Right lung (tissue), 5 donors: ENCODE data around the gene THSD4. TPM values are rescaled to one million over a fixed set of nuclear protein-coding genes. Genes with fewer than 3 reads are reported as not detected.

ENCODE experiments used
- DNase-seq, 2 donors: peaks; one replicate each; pipeline ENCODE4 v3.0.0-alpha.2; 2013
- polyA plus RNA-seq, 5 donors: library from polyadenylated mRNA; unstranded; fragments of 120-200 nt; gene quantifications; one replicate each; pipeline versions ENCODE4 v1.2.1 to v1.2.3, GENCODE V29; 2013; ENCODE audit warnings: inconsistent platforms in 1 of 5, low replicate concordance in 1 of 5; ENCODE audit not compliant: insufficient read length in 5 of 5, insufficient read depth in 1 of 5

THSD4 gene
- polyA plus RNA-seq, 5 donors = 14.0 to 27.2 (median 17.1) TPM

DNA sequence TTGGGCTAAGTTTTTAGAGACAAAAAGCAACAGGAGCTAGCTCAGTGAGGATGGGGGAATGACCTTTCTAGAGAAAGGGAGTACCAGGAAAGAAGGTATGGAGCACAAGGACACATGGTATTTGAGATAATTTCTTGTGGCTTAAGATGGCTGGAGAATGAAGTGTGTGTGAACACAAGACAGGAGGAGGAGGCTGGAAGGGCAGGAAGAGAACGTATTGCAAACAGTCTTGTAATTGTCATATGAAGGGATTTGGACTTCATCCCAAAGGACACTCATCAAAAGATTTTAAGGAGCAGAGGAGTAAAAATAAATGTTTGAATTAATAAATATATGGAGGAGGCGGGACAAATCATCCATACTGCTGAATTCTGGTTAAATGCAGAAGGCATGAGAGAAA, 426.5 kb downstream of the THSD4 start:
- DNase-seq = no peak

DNA sequence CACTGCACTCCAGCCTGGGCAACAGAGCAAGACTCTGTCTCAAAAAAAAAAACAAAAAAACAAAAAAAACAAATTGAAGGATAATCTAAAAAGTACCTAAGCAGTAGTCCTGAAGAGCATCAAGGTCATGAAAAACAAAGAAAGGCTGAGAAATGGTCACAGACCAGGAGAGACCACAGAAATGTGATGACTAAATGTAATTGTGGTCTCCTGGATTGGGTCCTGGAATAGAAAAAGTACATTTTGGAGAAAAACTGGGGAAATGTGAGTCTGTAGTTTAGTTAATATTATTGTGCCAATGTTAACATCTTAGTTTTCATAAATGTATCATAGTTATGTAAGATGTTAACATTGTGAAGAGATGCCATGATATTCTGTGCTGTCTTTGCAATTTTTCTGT, 427.6 kb downstream of the THSD4 start:
- DNase-seq = no peak

GRCh38 chr15:71543413-71543812, 428.1 kb downstream of the THSD4 start:
- no peak for DNase-seq

- no peak for DNase-seq
Observed at GRCh38 chr15:71545223-71545760, 430.0 kb downstream of the THSD4 start.

GRCh38 chr15:71545923-71546322, 430.7 kb downstream of the THSD4 start:
- no peak for DNase-seq

DNA sequence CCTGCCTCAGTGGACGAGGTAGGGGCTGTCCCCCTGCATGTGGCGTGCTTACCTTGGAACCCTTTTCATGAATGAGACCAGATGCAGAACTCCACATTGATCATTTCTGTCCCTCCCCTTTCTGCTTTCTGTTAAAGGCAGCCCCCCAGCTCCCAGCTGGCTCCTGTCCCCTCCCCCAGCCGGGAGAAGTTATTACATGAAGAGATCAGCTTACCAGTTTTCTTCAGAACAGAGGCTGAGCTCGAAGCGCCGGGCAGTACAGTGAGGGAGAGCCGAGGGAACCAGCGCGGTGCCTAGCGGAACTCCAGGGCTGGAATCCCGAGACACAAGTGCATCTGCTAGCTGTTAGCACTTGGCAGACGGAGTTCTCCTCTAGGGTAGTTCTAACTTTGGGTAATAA, 431.7 kb downstream of the THSD4 start:
- DNase-seq = no peak

DNA sequence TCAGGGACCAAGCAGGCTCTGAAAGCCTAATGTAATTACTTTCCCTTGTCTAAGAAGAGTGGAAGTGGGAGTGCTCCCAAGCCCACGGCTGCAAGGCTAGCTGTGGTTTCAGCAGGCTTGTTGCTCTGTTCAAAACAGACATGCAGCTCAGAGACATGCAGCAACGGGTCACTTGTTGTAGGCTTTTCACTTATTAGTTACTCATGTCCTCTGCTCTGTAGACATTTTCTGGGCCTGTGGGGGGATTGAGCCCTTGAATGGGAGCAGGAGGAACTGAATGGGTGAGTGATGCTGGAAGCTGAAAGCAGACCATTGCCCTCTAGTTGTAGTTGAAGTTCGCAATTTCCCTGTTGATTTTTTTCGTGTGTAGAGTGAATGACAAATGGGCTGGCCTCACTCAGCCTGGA, 433.1 kb downstream of the THSD4 start:
- no peak for DNase-seq

DNA sequence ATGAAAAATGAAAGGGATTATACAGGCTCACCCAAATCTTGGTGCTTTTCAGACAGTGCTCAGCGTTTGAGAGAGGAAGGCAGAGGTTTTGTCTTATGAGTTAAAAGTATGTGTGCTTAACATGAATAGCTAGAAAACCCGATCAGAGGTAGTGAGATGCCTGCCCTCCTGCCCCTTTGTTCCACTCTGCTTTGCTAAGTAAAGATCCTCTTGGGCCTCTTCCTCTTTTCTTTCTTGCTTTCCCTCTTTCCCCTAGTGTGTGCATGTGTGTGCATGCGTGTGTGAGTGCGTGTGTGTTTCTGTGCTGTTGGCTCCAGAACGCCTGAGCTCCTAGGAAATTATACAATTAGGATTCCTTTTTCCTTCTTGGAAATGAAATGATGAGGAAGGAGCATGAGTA, 433.8 kb downstream of the THSD4 start:
- DNase-seq = no peak

- DNase-seq = no peak
Observed at GRCh38 chr15:71549697-71550096, 434.4 kb downstream of the THSD4 start.

GRCh38 chr15:71551566-71551965, 436.3 kb downstream of the THSD4 start:
- DNase-seq = no peak

GRCh38 chr15:71559098-71559497, 443.8 kb downstream of the THSD4 start:
- DNase-seq = no peak

DNA sequence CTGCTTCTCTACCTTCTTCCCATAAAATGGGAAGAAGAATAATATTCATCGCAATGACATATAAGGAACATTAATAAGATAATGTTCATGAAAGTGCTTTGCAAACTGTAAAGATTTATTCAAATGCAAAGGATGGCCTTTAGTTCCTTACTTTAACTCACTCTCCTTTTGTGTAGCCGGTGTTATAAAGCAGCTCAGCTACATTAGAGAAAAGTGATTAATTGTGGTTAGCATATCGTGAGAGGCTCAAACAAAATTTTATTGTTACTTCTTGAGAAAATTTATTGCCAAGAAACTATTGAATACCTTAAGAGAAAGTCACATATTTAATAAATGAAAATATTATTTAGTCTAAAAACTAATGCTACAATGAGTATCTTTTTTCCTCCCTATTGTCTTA, 444.3 kb downstream of the THSD4 start:
- DNase-seq = no peak

DNA sequence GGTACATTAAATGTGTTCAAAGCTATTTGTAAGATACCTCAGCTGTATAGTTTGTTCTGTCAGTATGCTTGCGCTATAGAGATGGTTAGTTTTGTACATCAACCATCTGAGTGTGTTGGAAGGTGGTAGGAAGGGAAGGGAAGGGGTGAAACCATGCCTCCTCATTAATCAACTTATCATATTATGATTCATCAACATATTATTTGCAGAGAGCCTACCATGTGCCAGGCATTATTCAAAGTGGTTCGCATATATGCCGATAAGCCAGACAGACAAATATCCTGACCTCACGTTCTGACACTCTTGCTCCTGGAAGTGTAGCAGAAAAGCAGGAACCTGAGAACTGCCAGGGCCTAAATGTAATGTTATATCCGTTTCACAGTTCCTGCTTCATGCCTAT, 447.0 kb downstream of the THSD4 start:
- no peak for DNase-seq

DNA sequence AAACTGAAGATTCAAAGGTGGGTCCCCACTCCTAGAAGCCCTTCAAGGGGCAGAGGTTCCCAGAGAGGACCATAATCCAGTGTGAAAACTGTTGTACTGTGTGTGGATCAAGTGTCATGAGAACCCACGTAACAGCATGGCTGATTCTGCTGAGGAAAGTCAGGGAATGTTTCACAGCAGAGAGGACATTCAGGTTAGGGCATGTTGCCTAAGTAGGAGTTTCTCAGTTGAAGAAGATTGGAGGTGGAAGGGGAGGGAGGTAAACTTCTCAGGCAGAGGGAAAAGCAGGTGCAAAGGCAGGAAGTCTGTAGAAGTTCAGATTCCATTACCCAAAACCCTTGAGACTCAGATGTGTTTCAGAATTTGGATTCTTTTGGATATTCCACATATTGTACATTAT, 448.9 kb downstream of the THSD4 start:
- DNase-seq = no peak

- no peak for DNase-seq
Observed at GRCh38 chr15:71565006-71565405, 449.7 kb downstream of the THSD4 start.

- no peak for DNase-seq
Observed at GRCh38 chr15:71565631-71566160, 450.4 kb downstream of the THSD4 start.

GRCh38 chr15:71566226-71566625, 451.0 kb downstream of the THSD4 start:
- DNase-seq = no peak

- no peak for DNase-seq
Observed at GRCh38 chr15:71567173-71567572, 451.9 kb downstream of the THSD4 start.

DNA sequence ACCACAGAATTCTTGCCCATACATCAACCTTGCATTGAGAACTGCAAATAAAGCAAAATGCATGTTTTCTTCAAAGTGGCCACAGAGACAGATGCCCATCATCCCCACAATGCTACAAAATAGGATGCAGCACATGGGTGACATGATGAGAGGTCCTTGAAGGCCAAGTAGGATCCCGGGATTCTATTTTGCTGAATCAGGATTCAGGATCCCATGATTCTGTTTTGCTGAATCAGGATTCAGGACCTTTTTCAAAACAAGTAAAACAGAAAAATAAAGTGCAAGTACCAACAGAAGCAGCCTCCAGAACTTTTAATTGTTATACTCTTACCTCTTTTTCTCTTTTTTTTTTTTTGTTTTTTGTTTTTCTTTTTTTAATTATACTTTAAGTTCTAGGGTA, 453.0 kb downstream of the THSD4 start:
- DNase-seq = no peak

DNA sequence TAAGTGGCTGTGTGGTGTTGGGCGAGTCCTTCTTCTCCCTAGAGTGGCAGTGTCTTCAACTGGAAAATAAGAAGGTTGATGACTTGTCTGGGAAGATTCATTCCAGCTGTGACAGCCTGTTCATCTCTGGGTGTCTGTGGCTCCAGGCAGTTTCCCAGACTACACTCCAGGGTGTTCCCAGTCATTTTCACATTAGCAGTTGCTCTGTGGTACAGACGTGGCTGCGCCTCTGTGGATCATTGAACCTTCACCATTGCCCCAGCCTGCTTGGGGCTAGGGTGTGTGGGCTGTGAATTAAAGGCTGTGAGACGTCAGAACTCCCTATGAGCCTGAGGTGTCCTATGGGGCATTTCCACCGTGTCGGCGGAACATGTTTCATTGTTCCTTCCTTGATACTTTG, 455.5 kb downstream of the THSD4 start:
- DNase-seq = no peak

GRCh38 chr15:71571641-71572040, 456.4 kb downstream of the THSD4 start:
- no peak for DNase-seq

GRCh38 chr15:71572452-71573053, 457.3 kb downstream of the THSD4 start:
- no peak for DNase-seq

- DNase-seq = no peak
Observed at GRCh38 chr15:71573599-71573998, 458.3 kb downstream of the THSD4 start.

DNA sequence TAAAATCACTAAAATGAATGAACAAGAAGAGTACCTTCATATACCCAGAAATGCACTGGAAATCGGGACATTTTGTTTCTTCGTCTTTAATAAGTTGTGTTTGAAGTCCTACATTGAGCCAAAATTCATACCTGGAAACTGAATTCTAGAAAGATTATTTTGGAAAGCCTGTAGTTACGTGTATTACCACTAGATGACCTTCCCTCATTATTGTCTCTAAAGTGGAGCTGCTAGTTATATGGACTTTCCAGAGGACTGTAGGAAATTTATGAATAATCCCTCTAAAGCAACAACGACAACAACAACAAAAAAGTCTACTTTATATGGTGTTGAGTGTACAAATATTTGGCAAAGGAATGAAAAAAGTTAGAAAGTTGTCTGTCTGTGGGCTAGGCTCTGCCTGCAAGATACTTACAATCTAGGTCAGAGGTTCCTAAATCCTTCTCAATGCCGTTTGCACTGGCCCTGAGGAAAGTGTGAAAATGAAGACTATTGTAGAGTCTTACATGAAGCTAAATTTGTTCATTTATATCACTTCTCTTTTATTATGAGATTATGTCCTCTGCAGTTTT, 460.3 kb downstream of the THSD4 start:
- DNase-seq = no peak
